CD1c-positive myeloid dendritic cell (primary cell): Measurements from ENCODE around the gene NTN4.
"Not testable (repeated sequence)": the region's sequence is repeated elsewhere in the genome, so short reads cannot be mapped to it uniquely, and the experiment has no call there.

ENCODE experiments used
- DNase-seq: peaks from one replicate; pipeline ENCODE4 v3.0.0-alpha.2; 2016; ENCODE audit errors: extremely low spot score

NTN4 gene

DNA sequence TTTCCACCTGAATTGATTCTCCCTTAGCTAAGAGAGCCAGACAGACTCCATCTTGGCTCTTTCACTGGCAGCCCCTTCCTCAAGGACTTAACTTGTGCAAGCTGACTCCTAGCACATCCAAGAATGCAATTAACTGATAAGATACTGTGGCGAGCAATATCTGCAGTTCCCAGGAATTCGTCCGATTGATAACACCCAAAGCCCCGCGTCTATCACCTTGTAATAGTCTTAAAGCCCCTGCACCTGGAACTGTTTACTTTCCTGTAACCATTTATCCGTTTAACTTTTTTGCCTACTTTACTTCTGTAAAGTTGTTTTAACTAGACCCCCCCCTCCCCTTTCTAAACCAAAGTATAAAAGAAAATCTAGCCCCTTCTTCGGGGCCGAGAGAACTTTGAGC is 44.5 kb downstream of the NTN4 start:
- not testable (repeated sequence) for DNase-seq

DNA sequence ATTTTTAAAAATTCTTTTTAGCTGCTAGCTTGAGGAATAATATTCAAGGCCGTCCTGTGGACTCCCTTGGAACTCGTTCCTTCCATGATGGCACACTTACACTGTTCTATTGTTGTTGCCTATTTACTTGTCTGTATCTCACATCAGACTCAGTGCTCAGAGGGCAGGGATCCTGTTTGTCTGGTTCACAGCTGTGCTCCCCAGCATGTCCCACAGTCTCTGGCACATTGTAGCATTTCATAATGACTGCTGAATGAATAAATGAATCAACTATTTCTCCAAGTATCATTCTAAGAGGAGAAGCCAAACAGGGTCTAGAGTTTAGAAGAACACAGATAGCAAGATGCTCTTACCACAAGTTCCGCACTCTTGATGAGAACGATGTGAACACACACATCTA is 48.0 kb downstream of the NTN4 start:
- DNase-seq = no peak

DNA sequence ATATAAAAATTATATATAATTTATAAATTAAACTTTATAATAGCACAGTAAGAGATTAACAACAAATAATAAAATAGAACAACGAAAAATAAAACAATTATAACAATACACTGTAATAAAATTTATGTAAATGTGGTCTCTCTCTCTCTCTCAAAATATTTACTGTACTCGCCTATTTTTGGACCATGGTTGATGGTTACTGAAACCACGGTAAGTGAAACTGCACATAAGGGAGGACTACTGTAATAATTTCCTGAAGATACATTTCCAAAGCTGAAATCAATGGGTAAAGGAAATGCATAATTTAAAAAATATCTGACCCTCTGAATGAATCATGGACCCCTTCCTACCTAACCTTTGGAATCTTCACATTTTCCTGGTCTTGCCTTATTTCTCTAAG is 48.9 kb downstream of the NTN4 start:
- DNase-seq = no peak

DNA sequence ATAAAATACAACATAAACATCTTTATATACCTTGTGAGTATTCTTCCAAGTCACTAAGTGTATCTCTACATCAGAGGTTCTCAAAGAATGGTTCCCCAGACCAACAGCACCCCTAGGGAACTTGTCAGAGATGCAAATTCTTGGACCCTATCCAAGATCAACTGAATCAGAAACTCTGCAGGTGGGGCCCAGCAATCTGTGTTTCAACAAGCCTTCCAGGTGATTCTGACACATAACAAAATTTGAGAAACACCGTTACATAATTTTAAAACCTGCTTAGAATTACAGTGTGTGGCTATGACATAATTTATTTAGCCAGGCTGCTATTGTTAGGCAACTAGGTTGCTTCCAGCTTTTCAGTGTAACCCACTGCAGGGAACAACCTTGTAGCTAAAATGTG is 49.8 kb downstream of the NTN4 start:
- DNase-seq = no peak

DNA sequence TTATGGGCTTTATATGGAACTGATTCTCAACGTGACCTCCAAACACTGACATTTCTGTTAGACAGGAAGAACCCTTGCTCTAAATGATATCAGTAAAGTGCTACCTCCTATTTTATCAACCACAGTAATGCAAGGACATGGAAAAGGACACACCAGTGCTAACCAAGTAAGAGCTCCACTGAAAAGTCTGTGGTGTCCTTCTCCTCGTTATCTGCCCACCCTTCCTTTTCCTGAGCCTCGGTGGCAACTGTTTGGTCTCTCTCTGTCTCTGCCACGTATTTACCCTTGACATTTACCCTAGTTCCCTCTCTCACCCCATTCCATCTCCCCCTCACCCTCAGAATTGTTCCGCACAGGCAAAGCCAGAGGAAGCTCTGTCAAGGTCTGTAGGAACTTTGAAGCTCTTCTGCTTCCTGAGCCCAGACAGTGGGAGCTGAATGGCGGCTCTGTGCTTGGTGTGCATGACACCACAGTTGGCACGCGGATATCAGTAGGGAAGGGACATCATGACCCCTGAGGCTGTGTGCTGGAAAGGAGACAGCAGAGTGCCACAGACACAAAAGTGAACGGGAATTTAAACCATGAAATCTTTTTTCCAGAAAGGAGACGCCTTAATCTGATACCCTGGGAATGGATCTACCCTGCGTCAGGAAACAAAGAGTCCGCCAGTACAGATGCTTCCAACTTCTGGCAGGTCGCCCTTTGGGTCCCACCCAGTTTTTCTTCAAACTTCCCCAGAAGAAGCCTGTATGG is 50.8 kb downstream of the NTN4 start:
- DNase-seq = no peak

DNA sequence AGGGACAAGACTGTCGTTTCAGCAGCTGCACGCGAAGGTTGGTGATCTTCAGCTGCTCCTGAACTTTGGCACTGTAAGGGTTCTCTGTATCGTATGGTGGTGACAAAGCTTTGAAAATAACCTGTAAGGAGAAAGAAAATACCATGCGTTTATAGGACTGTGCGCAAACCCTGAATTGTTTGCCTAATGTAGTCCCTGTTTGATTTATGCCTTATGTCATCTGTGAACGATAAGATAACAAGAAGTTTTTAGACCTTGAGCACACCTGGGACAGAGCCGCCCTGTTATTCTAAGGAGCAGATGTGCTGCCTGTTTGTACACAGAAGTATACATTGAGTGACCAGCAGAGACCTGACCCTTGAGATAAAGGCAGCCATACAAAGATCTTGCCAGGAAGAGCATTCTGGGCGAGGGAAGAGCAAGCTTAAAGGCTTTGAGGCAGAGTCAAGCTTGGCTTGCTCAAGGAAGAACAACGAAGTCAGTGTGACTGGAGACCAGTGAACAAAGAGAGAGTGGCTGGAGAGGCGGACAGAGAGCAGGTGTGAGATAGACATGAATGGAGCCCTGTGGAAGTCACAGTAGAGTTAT is 52.4 kb downstream of the NTN4 start:
- no peak for DNase-seq

DNA sequence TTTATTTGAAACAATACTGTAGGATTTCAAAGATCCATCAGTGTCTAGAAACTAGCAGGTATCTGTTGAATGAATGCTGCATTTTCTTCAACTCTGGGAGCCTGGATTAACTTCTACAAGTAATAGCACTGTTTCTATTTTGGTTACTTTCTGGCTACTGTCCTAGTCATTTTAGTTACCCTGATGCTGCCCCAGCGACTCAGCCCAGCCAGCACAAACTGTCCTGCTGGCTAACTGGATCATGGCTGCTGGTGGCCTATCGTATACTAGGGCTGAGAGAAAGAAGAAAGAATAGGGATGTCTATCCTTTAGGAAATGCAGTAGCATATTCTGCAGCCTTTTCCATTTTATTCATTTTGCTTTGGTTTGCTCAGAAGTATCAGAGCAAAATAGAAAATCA is 53.9 kb downstream of the NTN4 start:
- no peak for DNase-seq

DNA sequence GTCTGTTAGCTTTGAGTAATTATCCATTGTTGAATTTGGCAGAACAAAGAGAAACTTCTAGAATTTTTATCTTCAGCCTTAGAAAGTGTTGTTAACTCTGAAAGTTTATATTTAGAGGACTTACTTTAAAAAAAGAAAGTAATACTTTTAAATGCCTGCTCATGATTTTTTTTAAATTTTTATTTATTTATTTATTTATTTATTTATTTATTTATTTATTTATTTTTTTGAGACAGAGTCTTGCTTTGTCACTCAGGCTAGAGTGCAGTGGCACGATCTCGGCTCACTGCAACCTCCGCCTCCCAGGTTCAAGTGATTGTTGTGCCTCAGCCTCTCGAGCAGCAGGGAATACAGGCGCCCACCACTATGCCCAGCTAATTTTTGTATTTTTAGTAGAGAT is 54.8 kb downstream of the NTN4 start:
- not testable (repeated sequence) for DNase-seq

DNA sequence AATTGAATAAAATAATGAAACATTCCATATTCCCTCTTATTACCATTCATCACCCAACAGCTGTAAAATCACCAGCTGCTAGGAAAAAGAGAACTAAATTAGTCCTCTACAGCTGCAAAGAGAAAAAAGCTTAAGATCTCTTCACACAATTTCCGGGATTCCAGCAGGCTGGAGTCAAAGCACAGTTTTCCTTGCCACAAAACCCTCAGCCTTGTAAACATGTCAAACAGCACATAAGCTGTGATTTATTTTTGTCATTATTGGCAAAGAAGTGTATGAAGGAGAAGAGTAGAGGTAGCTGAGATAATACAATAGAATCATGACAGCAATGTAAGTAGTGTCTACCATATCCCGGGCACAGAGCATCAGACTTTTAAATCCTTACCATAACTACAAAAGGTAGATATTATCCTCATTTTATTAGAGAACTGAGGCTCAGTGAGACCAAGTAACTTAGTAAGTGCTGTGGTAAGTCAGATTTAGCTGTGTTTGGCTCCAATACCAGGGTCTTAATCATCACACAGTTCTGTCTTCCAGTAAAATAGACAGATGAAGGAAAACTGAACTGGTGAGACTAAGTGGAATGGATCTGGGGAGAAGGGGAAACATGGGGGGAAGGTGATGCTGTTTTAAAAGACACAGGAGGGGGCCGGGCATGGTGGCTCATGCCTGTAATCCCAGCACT is 57.3 kb downstream of the NTN4 start:
- DNase-seq = no peak

DNA sequence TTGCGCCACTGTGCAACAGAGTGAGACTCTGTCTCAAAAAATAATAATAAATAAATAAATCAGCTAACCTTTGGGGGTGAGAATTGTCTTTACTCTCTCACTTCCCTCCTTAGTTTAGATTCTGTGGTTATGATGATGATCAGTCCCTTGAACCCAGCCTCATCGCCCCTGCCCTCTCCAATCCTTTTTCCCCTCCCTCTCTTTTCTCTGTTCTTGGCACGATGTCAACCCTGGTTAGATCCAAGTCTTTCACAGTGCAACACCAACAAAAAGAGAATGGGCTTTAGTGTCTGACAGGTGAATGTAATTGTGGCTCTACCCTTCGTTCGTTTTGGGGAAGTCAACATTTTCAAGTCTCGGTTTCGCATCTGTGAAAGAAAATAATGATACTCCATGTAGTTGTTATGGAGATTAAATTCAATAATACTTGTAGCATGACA is 59.0 kb downstream of the NTN4 start:
- no peak for DNase-seq

DNA sequence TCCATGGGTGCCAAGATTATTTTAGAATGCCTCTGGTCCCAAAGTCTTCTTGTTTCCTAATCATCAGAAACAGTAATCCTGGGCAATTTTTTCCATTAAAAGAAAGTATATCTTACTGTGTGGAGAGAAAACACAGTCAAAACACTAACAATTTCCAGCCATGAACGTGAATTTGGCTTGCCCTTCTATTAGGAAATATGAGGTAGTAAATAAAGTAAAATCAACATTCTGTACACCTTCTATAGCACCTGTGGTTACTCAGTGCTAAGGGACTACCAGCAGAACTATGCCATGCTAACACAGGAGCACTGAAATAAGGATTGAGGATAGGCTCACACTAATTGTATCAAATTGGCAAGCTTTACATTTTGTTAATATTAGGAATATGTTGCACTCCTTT is 60.1 kb downstream of the NTN4 start:
- no peak for DNase-seq

DNA sequence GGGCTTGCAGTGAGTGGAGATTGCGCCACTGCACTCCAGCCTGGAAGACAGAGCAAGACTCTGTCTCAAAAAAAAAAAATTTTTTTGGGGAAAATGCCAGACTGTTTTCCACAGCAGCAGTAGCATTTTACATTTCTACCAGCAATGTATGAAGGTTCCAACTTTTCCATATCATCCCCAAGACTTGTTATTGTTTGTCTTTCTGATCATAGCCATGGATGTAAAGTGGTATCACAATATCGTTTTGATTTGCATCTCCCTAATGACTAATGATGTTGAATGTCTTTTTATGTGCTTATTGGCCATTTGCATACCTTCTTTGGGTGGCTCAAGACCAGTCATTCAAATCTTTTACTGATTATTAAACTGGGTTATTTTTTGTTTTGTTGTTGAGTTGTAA is 63.7 kb downstream of the NTN4 start:
- no peak for DNase-seq

DNA sequence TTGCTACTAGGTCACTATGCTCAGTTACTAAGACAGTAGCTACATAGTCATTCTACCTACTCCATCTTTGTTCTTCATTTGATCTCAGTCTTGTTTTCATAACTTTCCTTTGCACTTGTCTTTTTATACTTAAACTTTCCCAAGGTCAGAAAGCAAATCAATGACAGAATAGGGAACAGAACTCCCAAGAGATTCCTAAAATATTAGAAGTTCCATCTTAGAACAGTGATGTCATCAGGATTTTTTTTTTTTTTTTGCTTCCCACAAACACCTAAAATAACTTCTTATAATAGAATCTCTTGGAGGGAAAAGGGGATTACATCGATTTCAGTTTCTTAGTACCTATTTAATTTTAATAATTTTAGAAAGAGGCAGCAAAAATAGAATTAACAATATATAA is 65.8 kb downstream of the NTN4 start:
- DNase-seq = no peak

DNA sequence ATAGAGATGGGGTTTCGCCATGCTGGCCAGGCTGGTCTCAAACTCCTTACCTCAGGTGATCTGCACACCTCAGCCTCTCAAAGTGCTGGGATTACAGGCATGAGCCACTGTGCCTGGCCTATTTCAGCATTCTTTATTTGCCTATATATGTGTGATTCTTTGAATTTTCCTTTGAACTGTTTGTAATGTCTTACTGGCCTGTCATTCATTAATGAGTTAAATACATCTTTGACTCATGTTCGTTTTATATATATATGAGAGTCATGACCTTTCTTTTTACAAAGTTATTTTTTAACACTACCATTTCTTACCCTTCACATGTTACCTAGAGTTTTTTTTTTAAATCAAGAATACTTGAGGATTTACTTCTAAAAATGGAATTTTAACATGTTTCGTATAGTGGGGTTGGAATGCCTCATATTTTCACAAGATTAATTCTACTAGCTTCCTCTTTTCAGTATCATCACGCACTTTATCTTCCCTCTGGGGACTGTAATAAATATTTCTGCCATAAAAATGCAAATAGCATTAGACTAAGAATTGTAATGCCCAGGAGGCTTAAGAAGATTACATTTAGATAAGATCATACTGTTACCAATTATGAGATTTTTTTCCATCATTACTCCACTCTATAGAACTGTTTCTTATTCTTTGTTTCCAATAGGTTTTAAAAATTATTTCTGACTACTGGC is 66.7 kb downstream of the NTN4 start:
- DNase-seq = no peak

DNA sequence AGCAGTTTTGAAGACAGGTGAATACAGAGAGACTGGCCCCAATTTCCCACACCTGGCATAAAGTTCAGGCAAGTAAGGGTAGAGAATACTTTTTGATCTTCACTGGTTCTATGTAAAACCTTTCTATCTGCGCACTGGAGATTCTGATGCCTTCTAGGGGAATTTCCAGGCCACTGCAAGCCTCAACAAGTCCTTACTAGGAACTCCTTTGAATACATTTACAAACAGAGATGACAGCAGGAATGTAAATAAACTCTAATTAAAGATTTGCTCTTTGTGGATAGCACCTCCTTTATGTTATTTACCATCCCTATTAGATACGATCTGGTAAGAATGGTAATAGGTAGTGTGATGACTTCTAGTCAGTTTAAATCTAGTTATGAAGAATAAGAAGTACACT is 69.2 kb downstream of the NTN4 start:
- DNase-seq = no peak

DNA sequence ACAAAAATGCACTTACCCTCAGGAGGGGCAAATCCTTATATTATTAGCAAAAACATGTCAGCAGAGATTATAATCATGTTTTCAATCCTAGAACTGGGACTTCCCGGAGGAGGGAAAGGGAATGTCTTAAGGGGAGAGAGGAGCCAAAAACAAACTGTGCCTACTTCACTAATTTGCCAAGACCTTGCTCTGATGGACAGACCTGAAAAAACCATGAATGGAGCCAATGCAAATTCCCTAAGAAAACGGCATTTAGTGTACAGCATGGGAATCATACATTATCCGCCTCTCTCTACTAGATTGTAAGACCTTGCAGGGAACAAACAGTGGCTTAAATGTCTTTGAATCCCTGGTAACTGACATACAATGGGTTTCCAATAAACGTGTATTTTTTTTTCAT is 70.4 kb downstream of the NTN4 start:
- DNase-seq = no peak

DNA sequence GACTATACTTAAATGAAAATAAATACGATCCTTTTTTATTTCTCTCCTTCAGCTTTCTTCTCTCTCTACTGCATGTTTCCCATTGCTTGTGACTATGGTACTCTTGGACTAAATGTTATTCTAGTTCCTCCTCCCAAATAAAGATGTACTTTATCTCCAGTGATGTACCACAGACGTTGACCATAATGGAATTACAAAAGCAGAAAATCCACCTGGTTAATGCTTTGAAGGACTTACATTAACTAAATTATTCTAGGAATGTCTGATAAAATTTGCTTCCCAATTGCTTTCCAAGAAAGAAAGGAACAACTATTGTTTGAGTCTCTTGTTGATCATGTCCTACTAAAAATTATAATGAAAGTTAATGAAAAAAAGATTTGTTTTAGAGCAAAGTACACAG is 71.8 kb downstream of the NTN4 start:
- no peak for DNase-seq

DNA sequence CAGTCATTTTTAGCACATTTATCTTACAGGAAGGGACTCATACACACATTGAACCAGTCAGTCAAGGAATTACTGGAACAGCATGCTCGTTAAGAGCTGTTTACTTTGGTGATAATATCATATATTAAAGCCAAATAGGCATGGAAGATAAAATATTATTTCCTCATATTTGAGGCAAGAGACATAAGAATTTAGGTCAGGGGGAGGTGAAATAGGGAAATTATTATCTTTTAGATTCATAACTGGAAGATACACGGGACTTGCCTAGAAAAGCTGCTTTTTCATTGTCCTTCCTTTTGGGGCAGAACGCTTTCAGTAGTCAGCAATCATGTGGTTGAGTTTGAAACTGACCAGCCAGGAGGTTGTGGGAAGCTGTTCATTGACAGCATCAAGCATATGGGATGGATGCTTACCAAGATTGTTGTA is 72.5 kb downstream of the NTN4 start:
- no peak for DNase-seq

DNA sequence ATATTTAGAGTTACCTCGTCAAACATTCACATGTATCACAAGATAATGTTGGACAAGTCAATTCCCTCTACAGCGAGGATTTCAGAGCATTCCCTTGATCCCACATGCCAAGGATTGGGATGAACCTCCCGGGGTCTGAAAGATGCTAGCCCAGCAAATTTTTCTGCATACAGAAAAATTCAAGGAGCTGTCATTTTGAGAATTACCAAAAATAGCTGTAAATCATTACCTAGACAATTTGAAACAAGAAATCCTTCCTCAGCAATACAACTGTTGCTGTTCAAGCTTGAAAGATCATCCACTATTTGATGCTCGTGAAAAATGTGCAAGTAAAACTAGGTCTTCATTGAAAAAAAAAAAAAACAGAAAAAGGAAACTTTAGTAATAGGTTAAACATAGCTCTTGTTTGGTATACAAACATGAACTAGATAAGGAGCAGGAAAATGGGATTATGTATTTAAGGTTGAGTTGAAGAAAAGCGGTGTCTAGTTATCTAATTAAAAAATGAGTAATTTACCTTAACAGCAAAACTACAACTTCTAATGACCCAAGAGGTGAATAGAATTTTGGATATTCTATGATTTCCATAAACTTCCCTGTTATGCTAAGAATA is 73.1 kb downstream of the NTN4 start:
- no peak for DNase-seq

DNA sequence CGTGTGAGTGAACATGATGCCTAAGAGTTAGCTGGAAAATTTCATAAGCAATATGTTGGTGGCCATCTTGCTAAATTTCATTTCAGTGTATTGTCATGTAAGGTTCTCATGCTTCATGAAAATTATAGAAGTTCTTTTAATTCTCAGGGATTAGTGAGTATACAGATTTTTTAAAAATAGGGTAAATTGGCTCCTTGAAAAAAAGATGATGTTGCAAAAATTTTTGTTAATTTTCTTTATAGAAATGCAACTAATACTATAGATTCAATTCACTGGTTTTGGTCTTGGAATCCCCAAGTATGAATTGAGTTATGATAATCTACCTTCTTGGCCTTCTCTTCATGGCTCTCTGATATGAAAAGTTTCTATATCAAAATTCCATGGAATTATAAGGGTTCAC is 75.4 kb downstream of the NTN4 start:
- no peak for DNase-seq

DNA sequence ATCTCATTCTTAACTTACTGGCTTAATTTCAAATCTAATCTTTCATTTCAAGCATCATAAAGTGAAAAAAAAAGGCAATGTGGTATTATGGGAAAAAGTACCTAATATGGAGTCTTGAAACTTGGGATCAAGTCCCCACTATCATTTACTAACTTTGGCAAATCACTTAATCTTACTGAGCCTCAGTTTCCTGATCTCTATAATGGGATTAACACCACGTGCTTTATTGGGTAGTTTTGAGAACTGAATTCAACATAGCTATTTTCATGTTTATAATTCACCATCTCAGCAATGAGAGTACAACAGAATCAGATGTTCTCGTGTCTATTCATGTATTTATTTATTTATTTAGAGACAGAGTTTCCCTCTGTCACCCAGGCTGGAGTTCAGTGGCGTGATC is 78.3 kb downstream of the NTN4 start:
- no peak for DNase-seq

DNA sequence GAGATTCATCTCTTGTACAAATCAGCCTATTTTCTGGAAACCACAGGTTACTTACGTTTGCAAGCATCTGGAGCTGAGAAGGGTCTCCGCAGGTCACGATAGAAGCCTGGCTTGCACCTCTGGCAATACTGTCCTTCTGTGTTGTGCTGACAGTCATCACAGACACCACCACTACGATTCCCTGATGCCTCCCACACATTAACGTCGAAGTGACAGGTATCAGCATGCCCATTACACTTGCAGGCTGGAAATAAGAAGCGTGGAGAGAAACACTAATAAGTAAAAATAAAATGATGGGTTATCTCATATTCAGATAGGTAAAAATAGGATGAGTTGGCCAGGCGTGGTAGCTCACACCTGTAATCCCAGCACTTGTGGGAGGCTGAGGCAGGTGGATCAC is 80.2 kb downstream of the NTN4 start:
- no peak for DNase-seq
